Measurements from ENCODE around the gene DPCD.

- TF ChIP-seq POLR2A (IDR thresholded peaks at IDR 0.05) (no peak), POLR2AphosphoS5 (IDR thresholded peaks at IDR 0.05) (no peak)
- TF ChIP-seq, protein P1, sequence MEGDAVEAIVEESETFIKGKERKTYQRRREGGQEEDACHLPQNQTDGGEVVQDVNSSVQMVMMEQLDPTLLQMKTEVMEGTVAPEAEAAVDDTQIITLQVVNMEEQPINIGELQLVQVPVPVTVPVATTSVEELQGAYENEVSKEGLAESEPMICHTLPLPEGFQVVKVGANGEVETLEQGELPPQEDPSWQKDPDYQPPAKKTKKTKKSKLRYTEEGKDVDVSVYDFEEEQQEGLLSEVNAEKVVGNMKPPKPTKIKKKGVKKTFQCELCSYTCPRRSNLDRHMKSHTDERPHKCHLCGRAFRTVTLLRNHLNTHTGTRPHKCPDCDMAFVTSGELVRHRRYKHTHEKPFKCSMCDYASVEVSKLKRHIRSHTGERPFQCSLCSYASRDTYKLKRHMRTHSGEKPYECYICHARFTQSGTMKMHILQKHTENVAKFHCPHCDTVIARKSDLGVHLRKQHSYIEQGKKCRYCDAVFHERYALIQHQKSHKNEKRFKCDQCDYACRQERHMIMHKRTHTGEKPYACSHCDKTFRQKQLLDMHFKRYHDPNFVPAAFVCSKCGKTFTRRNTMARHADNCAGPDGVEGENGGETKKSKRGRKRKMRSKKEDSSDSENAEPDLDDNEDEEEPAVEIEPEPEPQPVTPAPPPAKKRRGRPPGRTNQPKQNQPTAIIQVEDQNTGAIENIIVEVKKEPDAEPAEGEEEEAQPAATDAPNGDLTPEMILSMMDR (IDR thresholded peaks at IDR 0.05 in 8 of 11, conservative IDR thresholded peaks at IDR 0.05 in 3 of 11) = no peak
Observed at GRCh38 chr10:101617102-101617823, 29.1 kb downstream of the DPCD start.

Data from spleen (tissue), 7 donors.